Body of pancreas (tissue), 4 donors: Measurements from ENCODE around the gene ATG2A.

Experiments used
- CTCF ChIP-seq, 7 experiments: fragments of 450-650 bp in 4 of 7; fragments of 200-600 bp in 3 of 7; sonication (generic) in 3 of 7; IDR thresholded peaks; one replicate each; pipeline ENCODE4 v1.5.1; 2016 to 2019; ENCODE audit warnings: antibody characterized with exemption in 7 of 7
- POLR2A ChIP-seq, 3 donors: fragments of 450-650 bp; IDR thresholded peaks; one replicate each; pipeline ENCODE4 v1.6.1; 2016; ENCODE audit warnings: antibody characterized with exemption in 3 of 3, mild to moderate bottlenecking in 2 of 3

GRCh38 chr11:64887234-64887756 is 29.7 kb downstream of the ATG2A start:
- TF ChIP-seq CTCF (IDR thresholded peaks at IDR 0.05): no peak
- no peak for TF ChIP-seq POLR2A (IDR thresholded peaks at IDR 0.05)
